HepG2 (cell line): ENCODE results near the gene NSL1. TPM values are rescaled to one million over a fixed set of nuclear protein-coding genes. Genes with fewer than 3 reads are reported as not detected.

Source experiments
- AGO1 ChIP-seq: fragments of 200-400 bp; formaldehyde crosslinking; IDR thresholded peaks from 2 replicates; pipeline ENCODE4 v1.6.1; 2017; ENCODE audit warnings: mild to moderate bottlenecking, low read depth, low read length, moderate library complexity; ENCODE audit not compliant: poor library complexity, severe bottlenecking
- ASH2L ChIP-seq: fragments of 300-600, 200-600 bp; sonication (generic); IDR thresholded peaks from 2 replicates; pipeline ENCODE4 v1.7.0; 2017; ENCODE audit warnings: low read depth, mild to moderate bottlenecking, moderate library complexity, mixed read lengths, low read length; ENCODE audit not compliant: insufficient read length
- ATF1 ChIP-seq: IDR thresholded peaks from 2 replicates; pipeline ENCODE4 v1.6.1; 2016; ENCODE audit warnings: mild to moderate bottlenecking, control low read depth
- ATRX ChIP-seq: sonication (generic); formaldehyde crosslinking; IDR thresholded peaks from 2 replicates; pipeline ENCODE4 v1.4.0; 2020; ENCODE audit warnings: missing genetic modification reagents, borderline replicate concordance
- ELF4 ChIP-seq: sonication (generic); formaldehyde crosslinking; IDR thresholded peaks from 2 replicates; pipeline ENCODE4 v1.5.0; 2020; ENCODE audit warnings: missing genetic modification reagents, mild to moderate bottlenecking, moderate library complexity, borderline replicate concordance
- HOXA3 ChIP-seq: sonication (generic); formaldehyde crosslinking; IDR thresholded peaks from 2 replicates; pipeline ENCODE4 v1.5.0; 2020; ENCODE audit warnings: missing genetic modification reagents
- KAT7 ChIP-seq: IDR thresholded peaks from 2 replicates; pipeline ENCODE4 v1.6.1; 2018; ENCODE audit warnings: borderline replicate concordance, missing compliant biosample characterization
- MTA3 ChIP-seq: sonication (generic); formaldehyde crosslinking; IDR thresholded peaks from 2 replicates; pipeline ENCODE4 v1.4.0; 2020; ENCODE audit warnings: missing genetic modification reagents
- SSRP1 ChIP-seq: IDR thresholded peaks from 2 replicates; pipeline ENCODE4 v1.6.1; 2016; ENCODE audit warnings: control low read depth
- TBX2 ChIP-seq: sonication (generic); formaldehyde crosslinking; IDR thresholded peaks from 2 replicates; pipeline ENCODE4 v1.5.0; 2020; ENCODE audit warnings: missing genetic modification reagents, mild to moderate bottlenecking, borderline replicate concordance
- ZFP37 ChIP-seq: sonication (generic); formaldehyde crosslinking; IDR thresholded peaks from 2 replicates; pipeline ENCODE4 v1.4.0; 2020; ENCODE audit warnings: missing genetic modification reagents, borderline replicate concordance
- ZFP90 ChIP-seq: sonication (generic); formaldehyde crosslinking; IDR thresholded peaks from 2 replicates; pipeline ENCODE4 v1.8.0; 2022; ENCODE audit warnings: missing genetic modification reagents, mild to moderate bottlenecking, inconsistent platforms, borderline replicate concordance
- ZNF124 ChIP-seq: sonication (generic); formaldehyde crosslinking; IDR thresholded peaks from 2 replicates; pipeline ENCODE4 v1.4.0; 2020; ENCODE audit warnings: missing genetic modification reagents
- polyA plus RNA-seq, 8 experiments: library from polyadenylated mRNA; depleted of rRNA in 3 of 8; stranded (reverse) in 7 of 8; unstranded in 1 of 8; fragments of >200 nt; fragmentation: Illumina TruSeq in 4 of 8; extraction: Trizol in 4 of 8; gene quantifications; 2 replicates each; pipeline versions ENCODE4 v1.2.1 to v1.2.3, GENCODE V29; 2011 to 2016; ENCODE audit warnings: low read depth in 4 of 8, missing spikeins in 1 of 8, mixed read lengths in 1 of 8; ENCODE audit not compliant: insufficient read depth in 1 of 8
- total RNA-seq, 5 experiments: library from RNA; depleted of rRNA; stranded (reverse); fragments of >200 nt; fragmentation: Illumina TruSeq; extraction: Trizol; gene quantifications; 2 replicates each; pipeline ENCODE4 v1.2.3, GENCODE V29; 2016; ENCODE audit warnings: low read depth in 1 of 5
- TF ChIP-seq, protein P1 (sequence below): sonication (generic); formaldehyde crosslinking; IDR thresholded peaks from 2 replicates; pipeline ENCODE4 v1.4.0; 2020; ENCODE audit warnings: missing genetic modification reagents
- TF ChIP-seq, protein P2 (sequence below): IDR thresholded peaks from 2 replicates; pipeline ENCODE4 v1.6.1; 2018; ENCODE audit warnings: missing genetic modification reagents
- TF ChIP-seq, protein P3 (sequence below): sonication (generic); formaldehyde crosslinking; conservative IDR thresholded peaks from 2 replicates; pipeline ENCODE4 v1.8.0; 2022; ENCODE audit warnings: mild to moderate bottlenecking, moderate library complexity, missing genetic modification reagents
- TF ChIP-seq, protein P4 (sequence below): sonication (generic); formaldehyde crosslinking; conservative IDR thresholded peaks from 2 replicates; pipeline ENCODE4 v1.4.0; 2020; ENCODE audit warnings: mild to moderate bottlenecking, missing genetic modification reagents, moderate library complexity
- TF ChIP-seq, protein P5 (sequence below): IDR thresholded peaks from 2 replicates; pipeline ENCODE4 v1.6.1; 2016; ENCODE audit warnings: mild to moderate bottlenecking
- TF ChIP-seq, protein P6 (sequence below): sonication (generic); formaldehyde crosslinking; IDR thresholded peaks from 2 replicates; pipeline ENCODE4 v1.5.1; 2020; ENCODE audit warnings: missing genetic modification reagents, mild to moderate bottlenecking, borderline replicate concordance

NSL1 gene
- total and polyA plus RNA-seq, 2 of the 13 experiments (the other 11 are each of a cell fraction or from before 2014, with no cell fraction given) = 34.5 to 77.4 TPM

DNA sequence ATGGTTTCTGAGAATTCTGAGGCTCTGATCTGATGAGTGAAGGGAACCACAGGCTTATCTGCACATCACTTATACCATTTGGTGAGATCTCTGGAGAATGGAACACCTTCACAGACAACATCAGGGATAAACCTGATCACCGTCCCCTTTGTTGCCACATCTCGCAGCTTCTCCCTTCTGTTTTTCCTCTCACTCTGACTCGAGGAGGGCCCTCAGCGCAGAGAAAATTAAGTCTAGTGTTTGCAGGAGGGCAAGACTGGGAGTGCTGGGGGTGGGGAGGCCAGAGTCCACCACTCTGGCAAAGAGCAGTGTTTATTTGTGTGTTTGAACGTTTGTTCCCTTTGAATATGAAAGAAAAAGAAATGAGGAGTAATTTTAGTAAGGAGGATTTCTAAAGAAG is 63.0 kb downstream of the NSL1 start (continued):
- TF ChIP-seq, protein P1, sequence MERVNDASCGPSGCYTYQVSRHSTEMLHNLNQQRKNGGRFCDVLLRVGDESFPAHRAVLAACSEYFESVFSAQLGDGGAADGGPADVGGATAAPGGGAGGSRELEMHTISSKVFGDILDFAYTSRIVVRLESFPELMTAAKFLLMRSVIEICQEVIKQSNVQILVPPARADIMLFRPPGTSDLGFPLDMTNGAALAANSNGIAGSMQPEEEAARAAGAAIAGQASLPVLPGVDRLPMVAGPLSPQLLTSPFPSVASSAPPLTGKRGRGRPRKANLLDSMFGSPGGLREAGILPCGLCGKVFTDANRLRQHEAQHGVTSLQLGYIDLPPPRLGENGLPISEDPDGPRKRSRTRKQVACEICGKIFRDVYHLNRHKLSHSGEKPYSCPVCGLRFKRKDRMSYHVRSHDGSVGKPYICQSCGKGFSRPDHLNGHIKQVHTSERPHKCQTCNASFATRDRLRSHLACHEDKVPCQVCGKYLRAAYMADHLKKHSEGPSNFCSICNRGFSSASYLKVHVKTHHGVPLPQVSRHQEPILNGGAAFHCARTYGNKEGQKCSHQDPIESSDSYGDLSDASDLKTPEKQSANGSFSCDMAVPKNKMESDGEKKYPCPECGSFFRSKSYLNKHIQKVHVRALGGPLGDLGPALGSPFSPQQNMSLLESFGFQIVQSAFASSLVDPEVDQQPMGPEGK (CRISPR knock-in tag) = peak; percentile 75
- TF ChIP-seq KAT7 = no peak
- no peak for TF ChIP-seq AGO1
- TF ChIP-seq, protein P2, sequence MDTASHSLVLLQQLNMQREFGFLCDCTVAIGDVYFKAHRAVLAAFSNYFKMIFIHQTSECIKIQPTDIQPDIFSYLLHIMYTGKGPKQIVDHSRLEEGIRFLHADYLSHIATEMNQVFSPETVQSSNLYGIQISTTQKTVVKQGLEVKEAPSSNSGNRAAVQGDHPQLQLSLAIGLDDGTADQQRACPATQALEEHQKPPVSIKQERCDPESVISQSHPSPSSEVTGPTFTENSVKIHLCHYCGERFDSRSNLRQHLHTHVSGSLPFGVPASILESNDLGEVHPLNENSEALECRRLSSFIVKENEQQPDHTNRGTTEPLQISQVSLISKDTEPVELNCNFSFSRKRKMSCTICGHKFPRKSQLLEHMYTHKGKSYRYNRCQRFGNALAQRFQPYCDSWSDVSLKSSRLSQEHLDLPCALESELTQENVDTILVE (CRISPR knock-in tag) = 0 out of 2 replicates have a peak, but pooled peaks have one; percentile 16
- TF ChIP-seq ZFP37 = no peak
- no peak for TF ChIP-seq HOXA3 (CRISPR knock-in tag)
- TF ChIP-seq ZFP90 = no peak
- no peak for TF ChIP-seq ATRX (CRISPR knock-in tag)
- TF ChIP-seq ATF1 (CRISPR knock-in tag) = no peak
- TF ChIP-seq SSRP1 (CRISPR knock-in tag) = 0 out of 2 replicates have a peak, but pooled peaks have one; percentile 13
- TF ChIP-seq MTA3 (CRISPR knock-in tag) = no peak
- TF ChIP-seq, protein P3, sequence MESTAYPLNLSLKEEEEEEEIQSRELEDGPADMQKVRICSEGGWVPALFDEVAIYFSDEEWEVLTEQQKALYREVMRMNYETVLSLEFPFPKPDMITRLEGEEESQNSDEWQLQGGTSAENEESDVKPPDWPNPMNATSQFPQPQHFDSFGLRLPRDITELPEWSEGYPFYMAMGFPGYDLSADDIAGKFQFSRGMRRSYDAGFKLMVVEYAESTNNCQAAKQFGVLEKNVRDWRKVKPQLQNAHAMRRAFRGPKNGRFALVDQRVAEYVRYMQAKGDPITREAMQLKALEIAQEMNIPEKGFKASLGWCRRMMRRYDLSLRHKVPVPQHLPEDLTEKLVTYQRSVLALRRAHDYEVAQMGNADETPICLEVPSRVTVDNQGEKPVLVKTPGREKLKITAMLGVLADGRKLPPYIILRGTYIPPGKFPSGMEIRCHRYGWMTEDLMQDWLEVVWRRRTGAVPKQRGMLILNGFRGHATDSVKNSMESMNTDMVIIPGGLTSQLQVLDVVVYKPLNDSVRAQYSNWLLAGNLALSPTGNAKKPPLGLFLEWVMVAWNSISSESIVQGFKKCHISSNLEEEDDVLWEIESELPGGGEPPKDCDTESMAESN = no peak
- TF ChIP-seq ELF4 (CRISPR knock-in tag) = no peak
- peak; percentile 51 for TF ChIP-seq ASH2L
- TF ChIP-seq, protein P4, sequence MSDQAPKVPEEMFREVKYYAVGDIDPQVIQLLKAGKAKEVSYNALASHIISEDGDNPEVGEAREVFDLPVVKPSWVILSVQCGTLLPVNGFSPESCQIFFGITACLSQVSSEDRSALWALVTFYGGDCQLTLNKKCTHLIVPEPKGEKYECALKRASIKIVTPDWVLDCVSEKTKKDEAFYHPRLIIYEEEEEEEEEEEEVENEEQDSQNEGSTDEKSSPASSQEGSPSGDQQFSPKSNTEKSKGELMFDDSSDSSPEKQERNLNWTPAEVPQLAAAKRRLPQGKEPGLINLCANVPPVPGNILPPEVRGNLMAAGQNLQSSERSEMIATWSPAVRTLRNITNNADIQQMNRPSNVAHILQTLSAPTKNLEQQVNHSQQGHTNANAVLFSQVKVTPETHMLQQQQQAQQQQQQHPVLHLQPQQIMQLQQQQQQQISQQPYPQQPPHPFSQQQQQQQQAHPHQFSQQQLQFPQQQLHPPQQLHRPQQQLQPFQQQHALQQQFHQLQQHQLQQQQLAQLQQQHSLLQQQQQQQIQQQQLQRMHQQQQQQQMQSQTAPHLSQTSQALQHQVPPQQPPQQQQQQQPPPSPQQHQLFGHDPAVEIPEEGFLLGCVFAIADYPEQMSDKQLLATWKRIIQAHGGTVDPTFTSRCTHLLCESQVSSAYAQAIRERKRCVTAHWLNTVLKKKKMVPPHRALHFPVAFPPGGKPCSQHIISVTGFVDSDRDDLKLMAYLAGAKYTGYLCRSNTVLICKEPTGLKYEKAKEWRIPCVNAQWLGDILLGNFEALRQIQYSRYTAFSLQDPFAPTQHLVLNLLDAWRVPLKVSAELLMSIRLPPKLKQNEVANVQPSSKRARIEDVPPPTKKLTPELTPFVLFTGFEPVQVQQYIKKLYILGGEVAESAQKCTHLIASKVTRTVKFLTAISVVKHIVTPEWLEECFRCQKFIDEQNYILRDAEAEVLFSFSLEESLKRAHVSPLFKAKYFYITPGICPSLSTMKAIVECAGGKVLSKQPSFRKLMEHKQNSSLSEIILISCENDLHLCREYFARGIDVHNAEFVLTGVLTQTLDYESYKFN = peak; percentile 95
- TF ChIP-seq TBX2 (CRISPR knock-in tag) = peak; percentile 50; the same call in 1 of the 2 replicates
- TF ChIP-seq, protein P5, sequence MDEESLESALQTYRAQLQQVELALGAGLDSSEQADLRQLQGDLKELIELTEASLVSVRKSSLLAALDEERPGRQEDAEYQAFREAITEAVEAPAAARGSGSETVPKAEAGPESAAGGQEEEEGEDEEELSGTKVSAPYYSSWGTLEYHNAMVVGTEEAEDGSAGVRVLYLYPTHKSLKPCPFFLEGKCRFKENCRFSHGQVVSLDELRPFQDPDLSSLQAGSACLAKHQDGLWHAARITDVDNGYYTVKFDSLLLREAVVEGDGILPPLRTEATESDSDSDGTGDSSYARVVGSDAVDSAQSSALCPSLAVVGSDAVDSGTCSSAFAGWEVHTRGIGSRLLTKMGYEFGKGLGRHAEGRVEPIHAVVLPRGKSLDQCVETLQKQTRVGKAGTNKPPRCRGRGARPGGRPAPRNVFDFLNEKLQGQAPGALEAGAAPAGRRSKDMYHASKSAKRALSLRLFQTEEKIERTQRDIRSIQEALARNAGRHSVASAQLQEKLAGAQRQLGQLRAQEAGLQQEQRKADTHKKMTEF (CRISPR knock-in tag) = peak; percentile 54
- TF ChIP-seq ZNF124 (CRISPR knock-in tag) = 0 out of 2 replicates have a peak, but pooled peaks have one; percentile 21
- TF ChIP-seq, protein P6, sequence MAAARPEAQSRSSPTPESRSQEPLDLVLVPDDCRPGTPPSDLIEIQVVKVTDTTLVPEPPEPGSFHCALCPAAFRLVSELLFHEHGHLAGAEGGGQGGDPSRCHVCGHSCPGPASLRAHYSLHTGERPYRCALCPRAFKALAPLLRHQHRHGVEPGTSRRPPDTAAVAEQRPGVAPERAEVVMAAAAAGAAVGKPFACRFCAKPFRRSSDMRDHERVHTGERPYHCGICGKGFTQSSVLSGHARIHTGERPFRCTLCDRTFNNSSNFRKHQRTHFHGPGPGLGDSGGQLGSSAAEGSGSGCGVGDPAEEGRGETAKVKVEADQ (CRISPR knock-in tag) = no peak
